ENCODE results near the gene CREB3. TPM values are rescaled to one million over a fixed set of nuclear protein-coding genes. Genes with fewer than 3 reads are reported as not detected.
A peak's percentile ranks its signal among the peaks of the same experiment; 100 is the strongest.

CREB3 gene
- total RNA-seq, 1 experiment from 2014 or later, result 55.1 TPM

DNA sequence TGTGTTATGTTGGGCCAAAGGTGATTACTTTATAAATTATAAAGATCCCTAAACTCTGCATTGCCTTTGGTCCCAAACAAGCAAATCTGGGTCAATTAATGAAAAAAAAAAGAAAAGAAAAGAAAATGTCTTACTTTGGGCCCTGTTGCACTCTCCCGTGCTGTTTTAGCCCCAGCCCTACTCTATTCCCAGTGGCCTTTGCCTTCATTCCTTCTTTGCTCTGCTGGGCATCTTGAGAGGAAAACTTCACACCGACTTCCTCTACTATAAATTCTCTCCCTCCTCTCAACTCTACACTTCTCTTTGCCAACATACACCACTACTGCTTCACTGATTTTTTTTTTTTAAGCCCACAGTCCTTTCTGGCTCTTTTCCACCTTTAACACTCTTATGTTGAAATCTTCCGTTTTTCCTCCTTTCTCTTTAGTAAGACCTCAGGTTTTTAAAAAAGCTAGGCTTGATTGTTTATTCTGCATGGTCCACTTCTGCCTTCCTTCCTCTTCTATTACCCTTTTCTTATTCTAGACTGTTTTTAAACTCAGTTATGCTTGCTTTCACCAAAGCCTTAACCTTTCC, 26.1 kb downstream of the CREB3 start:
- DNase-seq (ENCODE audit: low read depth), result no peak
- in situ Hi-C loops (cut with HindIII; ENCODE audit: low pct_unique_long_range_greater_than_20kb, low sequenced_read_pairs), result no loop called here

DNA sequence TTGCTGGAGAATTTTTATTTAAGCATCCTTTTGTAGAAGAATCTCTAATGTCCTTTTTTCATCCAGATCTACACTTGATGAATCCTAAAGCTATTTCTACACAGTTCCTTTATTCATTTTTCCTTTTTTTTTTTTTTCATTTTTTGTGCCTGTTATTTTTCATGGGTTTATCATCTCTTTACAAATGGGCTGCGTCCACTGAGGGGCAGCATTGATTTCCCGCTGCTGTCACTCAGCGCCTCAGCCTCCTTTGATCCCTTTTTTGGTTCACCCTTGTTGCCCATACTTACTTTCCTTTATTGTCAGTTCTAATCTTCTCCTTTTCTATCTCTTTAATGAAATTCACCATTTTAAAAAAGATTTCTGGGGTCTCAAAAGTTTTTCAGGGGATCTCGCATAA, 27.3 kb downstream of the CREB3 start:
- in situ Hi-C loops (cut with HindIII; ENCODE audit: low pct_unique_long_range_greater_than_20kb, low sequenced_read_pairs), result no loop called here

DNA sequence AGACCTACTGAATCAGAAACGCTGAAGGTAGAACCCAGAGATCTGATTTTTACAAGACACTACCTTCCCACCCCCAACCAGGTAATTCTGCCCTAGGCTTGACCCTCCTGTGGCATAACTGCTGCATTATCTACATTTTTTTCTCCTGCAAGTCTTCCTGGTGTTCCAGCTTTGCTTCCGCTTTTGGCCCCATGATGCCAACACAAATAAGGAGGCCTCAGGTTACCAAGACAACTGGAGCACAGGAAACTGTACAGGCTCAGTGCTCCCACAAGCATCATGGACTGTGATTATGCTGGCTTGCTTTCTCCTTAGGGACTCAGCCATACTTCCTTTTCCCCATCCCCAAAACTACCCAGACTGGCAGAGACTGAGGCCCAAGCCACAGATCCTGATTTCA, 28.2 kb downstream of the CREB3 start:
- in situ Hi-C loops (cut with HindIII; ENCODE audit: low pct_unique_long_range_greater_than_20kb, low sequenced_read_pairs), result no loop called here
- peak; percentile 71 for DNase-seq (ENCODE audit: low read depth)

More for the DNA sequence above, 27.3 kb downstream of the CREB3 start:
- no peak for DNase-seq (ENCODE audit: low read depth)

GRCh38 chr9:35763181-35763580, 30.7 kb downstream of the CREB3 start:
- in situ Hi-C loops (cut with HindIII; ENCODE audit: low pct_unique_long_range_greater_than_20kb, low sequenced_read_pairs), result no loop called here
- DNase-seq (ENCODE audit: low read depth), result no peak

GRCh38 chr9:35763803-35764202, 31.3 kb downstream of the CREB3 start:
- no peak for DNase-seq (ENCODE audit: low read depth)
- in situ Hi-C loops (cut with HindIII; ENCODE audit: low pct_unique_long_range_greater_than_20kb, low sequenced_read_pairs), result no loop called here

GRCh38 chr9:35766997-35767396, 34.5 kb downstream of the CREB3 start:
- in situ Hi-C loops (cut with HindIII; ENCODE audit: low pct_unique_long_range_greater_than_20kb, low sequenced_read_pairs), result no loop called here

GRCh38 chr9:35767458-35767857, 35.0 kb downstream of the CREB3 start:
- DNase-seq (ENCODE audit: low read depth), result no peak
- in situ Hi-C loops (cut with HindIII; ENCODE audit: low pct_unique_long_range_greater_than_20kb, low sequenced_read_pairs), result no loop called here

More at GRCh38 chr9:35766997-35767396, 34.5 kb downstream of the CREB3 start:
- no peak for DNase-seq (ENCODE audit: low read depth)

GRCh38 chr9:35769763-35770162, 37.3 kb downstream of the CREB3 start:
- no peak for DNase-seq (ENCODE audit: low read depth)
- in situ Hi-C loops (cut with HindIII; ENCODE audit: low pct_unique_long_range_greater_than_20kb, low sequenced_read_pairs), result no loop called here

DNA sequence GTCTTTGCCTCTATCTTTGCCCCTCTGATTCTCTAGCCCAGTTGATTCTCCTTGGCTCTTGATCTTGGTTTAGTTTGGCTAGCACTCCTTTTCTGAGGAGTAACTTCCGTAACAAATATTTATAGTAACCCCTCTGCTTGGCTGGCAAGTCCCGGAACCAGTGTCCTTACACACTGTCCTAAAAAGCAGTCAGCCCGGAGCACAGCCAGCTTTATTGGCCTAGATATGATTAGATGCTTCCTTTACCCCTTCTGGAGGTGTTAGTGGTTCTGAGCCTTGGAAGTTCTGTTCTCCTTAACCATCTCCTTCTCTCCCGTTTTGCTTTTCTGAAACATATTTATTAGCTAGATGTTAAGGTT, 38.6 kb downstream of the CREB3 start:
- in situ Hi-C loops (cut with HindIII; ENCODE audit: low pct_unique_long_range_greater_than_20kb, low sequenced_read_pairs), result no loop called here
- no peak for DNase-seq (ENCODE audit: low read depth)

GRCh38 chr9:35771534-35771933, 39.1 kb downstream of the CREB3 start:
- DNase-seq (ENCODE audit: low read depth), result no peak
- in situ Hi-C loops (cut with HindIII; ENCODE audit: low pct_unique_long_range_greater_than_20kb, low sequenced_read_pairs), result no loop called here

GRCh38 chr9:35771943-35772342, 39.5 kb downstream of the CREB3 start:
- no peak for DNase-seq (ENCODE audit: low read depth)
- in situ Hi-C loops (cut with HindIII; ENCODE audit: low pct_unique_long_range_greater_than_20kb, low sequenced_read_pairs), result no loop called here

DNA sequence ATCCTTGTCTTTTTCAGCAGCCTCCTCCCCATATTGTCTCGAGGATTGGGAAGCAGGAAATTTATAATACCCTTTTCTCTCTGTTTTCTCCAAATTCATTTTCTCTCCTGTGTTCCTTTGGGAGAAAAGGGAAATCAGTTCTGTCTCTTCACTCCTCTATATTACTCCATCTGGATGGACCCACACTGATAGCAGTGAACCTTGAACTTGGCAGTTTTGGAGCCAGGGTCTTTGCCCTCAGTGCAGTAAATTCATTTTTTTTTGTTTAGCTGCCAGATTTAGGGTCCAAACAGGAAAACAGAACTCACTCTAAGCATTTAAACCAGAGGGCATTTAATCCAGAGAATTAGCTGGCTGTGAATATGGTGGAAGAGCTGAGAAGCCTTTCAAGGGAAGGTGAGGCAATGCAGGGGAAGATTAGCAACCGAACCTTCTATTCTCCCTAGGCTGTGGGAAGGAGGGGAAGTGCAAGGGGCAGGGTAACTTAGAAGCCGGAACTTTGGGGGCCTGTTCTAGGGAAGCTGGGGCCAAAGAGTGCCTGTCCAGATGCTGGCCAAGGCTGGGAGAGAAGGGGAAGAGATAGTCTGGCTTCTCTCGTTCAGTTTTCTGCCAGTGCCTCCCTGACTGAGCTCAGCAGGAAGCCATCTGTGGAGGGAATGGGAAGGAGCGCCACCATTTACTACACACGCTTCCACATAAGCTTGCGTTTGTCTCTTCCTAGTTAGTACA, 42.6 kb downstream of the CREB3 start:
- no peak for DNase-seq (ENCODE audit: low read depth)
- in situ Hi-C loops (cut with HindIII; ENCODE audit: low pct_unique_long_range_greater_than_20kb, low sequenced_read_pairs), result no loop called here

GRCh38 chr9:35776018-35776417, 43.6 kb downstream of the CREB3 start:
- in situ Hi-C loops (cut with HindIII; ENCODE audit: low pct_unique_long_range_greater_than_20kb, low sequenced_read_pairs), result no loop called here
- peak; percentile 95 for DNase-seq (ENCODE audit: low read depth)

- DNase-seq (ENCODE audit: low read depth), result no peak
- in situ Hi-C loops (cut with HindIII; ENCODE audit: low pct_unique_long_range_greater_than_20kb, low sequenced_read_pairs), result no loop called here
Measured at GRCh38 chr9:35778496-35778895, 46.0 kb downstream of the CREB3 start.

GRCh38 chr9:35781066-35781465, 48.6 kb downstream of the CREB3 start:
- DNase-seq (ENCODE audit: low read depth), result no peak
- in situ Hi-C loops (cut with HindIII; ENCODE audit: low pct_unique_long_range_greater_than_20kb, low sequenced_read_pairs), result no loop called here

DNA sequence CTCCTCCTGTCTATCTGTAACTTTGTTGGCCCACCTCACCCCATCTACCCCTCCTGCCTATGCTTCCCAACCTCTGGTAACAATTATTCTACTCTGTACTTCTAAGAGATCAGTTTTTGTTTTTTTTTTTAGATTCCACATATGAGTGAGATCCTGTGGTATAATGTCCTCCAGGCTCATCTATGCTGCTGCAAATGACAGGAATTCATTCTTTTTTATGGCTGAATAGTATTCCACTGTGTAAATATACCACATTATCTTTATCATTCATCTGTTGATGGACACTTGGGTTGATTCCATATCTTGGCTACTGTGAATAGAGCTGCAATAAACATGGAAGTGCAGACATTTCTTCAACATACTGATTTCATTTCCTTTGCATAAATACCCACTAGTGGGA, 51.0 kb downstream of the CREB3 start:
- in situ Hi-C loops (cut with HindIII; ENCODE audit: low pct_unique_long_range_greater_than_20kb, low sequenced_read_pairs), result no loop called here
- DNase-seq (ENCODE audit: low read depth), result no peak

Other genes starting within 250 kb of the CREB3 start
- gene RUSC2, start 242.6 kb upstream of the CREB3 start, total RNA-seq (2014; rRNA removed; shearing (Covaris generic); ENCODE audit: low replicate concordance), result 6.1 and 8.2 TPM in 2 replicates
- gene TESK1, start 127.4 kb upstream of the CREB3 start, total RNA-seq (2014; rRNA removed; shearing (Covaris generic); ENCODE audit: low replicate concordance), result 2.9 and 3.0 TPM in 2 replicates
- 0.12 and 0.68 TPM in 2 replicates for gene CD72, start 114.3 kb upstream of the CREB3 start, total RNA-seq (2014; rRNA removed; shearing (Covaris generic); ENCODE audit: low replicate concordance)
- not detected in 2 replicates for gene SIT1, start 81.7 kb upstream of the CREB3 start, total RNA-seq (2014; rRNA removed; shearing (Covaris generic); ENCODE audit: low replicate concordance)
- gene RMRP, start 74.6 kb upstream of the CREB3 start, total RNA-seq (2014; rRNA removed; shearing (Covaris generic); ENCODE audit: low replicate concordance), result 4,579 and 6,436 TPM in 2 replicates
- 3.5 and 19.6 TPM in 2 replicates for gene CCDC107, start 74.4 kb upstream of the CREB3 start, total RNA-seq (2014; rRNA removed; shearing (Covaris generic); ENCODE audit: low replicate concordance)
- 7.8 and 10.4 TPM in 2 replicates for gene ARHGEF39, start 67.5 kb upstream of the CREB3 start, total RNA-seq (2014; rRNA removed; shearing (Covaris generic); ENCODE audit: low replicate concordance)
- gene CA9, start 58.7 kb upstream of the CREB3 start, total RNA-seq (2014; rRNA removed; shearing (Covaris generic); ENCODE audit: low replicate concordance), result 0.30 and 11.6 TPM in 2 replicates
- 2.4 and 7.8 TPM in 2 replicates for gene TPM2, start 42.7 kb upstream of the CREB3 start, total RNA-seq (2014; rRNA removed; shearing (Covaris generic); ENCODE audit: low replicate concordance)
- 106 and 122 TPM in 2 replicates for gene TLN1, start 471 bp upstream of the CREB3 start, total RNA-seq (2014; rRNA removed; shearing (Covaris generic); ENCODE audit: low replicate concordance)
- 17.7 and 24.7 TPM in 2 replicates for gene GBA2, start 16.6 kb downstream of the CREB3 start, total RNA-seq (2014; rRNA removed; shearing (Covaris generic); ENCODE audit: low replicate concordance)
- 5.7 and 7.4 TPM in 2 replicates for gene RGP1, start 16.6 kb downstream of the CREB3 start, total RNA-seq (2014; rRNA removed; shearing (Covaris generic); ENCODE audit: low replicate concordance)
- gene MSMP, start 21.6 kb downstream of the CREB3 start, total RNA-seq (2014; rRNA removed; shearing (Covaris generic); ENCODE audit: low replicate concordance), result not detected in 2 replicates
- gene NPR2, start 58.9 kb downstream of the CREB3 start, total RNA-seq (2014; rRNA removed; shearing (Covaris generic); ENCODE audit: low replicate concordance), result 2.0 TPM in 1 of 2 replicates, not detected in the other
- 0.24 TPM in 1 of 2 replicates, not detected in the other for gene SPAG8, start 79.6 kb downstream of the CREB3 start, total RNA-seq (2014; rRNA removed; shearing (Covaris generic); ENCODE audit: low replicate concordance)
- gene HINT2, start 82.4 kb downstream of the CREB3 start, total RNA-seq (2014; rRNA removed; shearing (Covaris generic); ENCODE audit: low replicate concordance), result 21.5 and 75.0 TPM in 2 replicates
- gene FAM221B, start 96.1 kb downstream of the CREB3 start, total RNA-seq (2014; rRNA removed; shearing (Covaris generic); ENCODE audit: low replicate concordance), result not detected in 2 replicates
- 0.38 and 1.5 TPM in 2 replicates for gene TMEM8B, start 96.6 kb downstream of the CREB3 start, total RNA-seq (2014; rRNA removed; shearing (Covaris generic); ENCODE audit: low replicate concordance)
- gene OR13J1, start 137.7 kb downstream of the CREB3 start, total RNA-seq (2014; rRNA removed; shearing (Covaris generic); ENCODE audit: low replicate concordance), result not detected in 2 replicates
- gene HRCT1, start 173.5 kb downstream of the CREB3 start, total RNA-seq (2014; rRNA removed; shearing (Covaris generic); ENCODE audit: low replicate concordance), result 26.7 and 36.7 TPM in 2 replicates
- gene SPAAR, start 176.8 kb downstream of the CREB3 start, total RNA-seq (2014; rRNA removed; shearing (Covaris generic); ENCODE audit: low replicate concordance), result not detected in 2 replicates
- gene OR2S2, start 225.5 kb downstream of the CREB3 start, total RNA-seq (2014; rRNA removed; shearing (Covaris generic); ENCODE audit: low replicate concordance), result not detected in 2 replicates